Naive B cell (primary cell): ENCODE measurements around the gene SUSD6. TPM values are rescaled to one million over a fixed set of nuclear protein-coding genes. Genes with fewer than 3 reads are reported as not detected.
A peak's percentile ranks its signal among the peaks of the same experiment; 100 is the strongest.

Source experiments
- ATAC-seq, 2 donors: fragments of 150-1000 bp; cut with Tn5 transposase; 2 replicates each; pipeline ENCODE4 v1.10.0; 2021; ENCODE audit warnings: low read depth in 2 of 2, mild to moderate bottlenecking in 2 of 2, moderate library complexity in 2 of 2
- DNase-seq: peaks from one replicate; pipeline ENCODE4 v3.0.0; 2022
- H3K27ac Mint-ChIP-seq, 6 donors: one replicate each; pipeline ENCODE4 v1.8.0; 2020 to 2022; ENCODE audit warnings: mild to moderate bottlenecking in 6 of 6, mixed read lengths in 6 of 6, moderate library complexity in 5 of 6, inconsistent platforms in 2 of 6
- H3K27me3 Mint-ChIP-seq, 3 donors: one replicate each; pipeline ENCODE4 v1.8.0; 2021 to 2022; ENCODE audit warnings: mixed read lengths in 3 of 3, mild to moderate bottlenecking in 1 of 3
- H3K36me3 Mint-ChIP-seq, 2 donors: one replicate each; pipeline ENCODE4 v1.8.0; 2020 to 2022; ENCODE audit warnings: mixed read lengths in 2 of 2, inconsistent platforms in 1 of 2, mild to moderate bottlenecking in 1 of 2
- H3K4me1 Mint-ChIP-seq, 3 donors: one replicate each; pipeline ENCODE4 v1.8.0; 2020 to 2022; ENCODE audit warnings: mixed read lengths in 3 of 3, inconsistent platforms in 1 of 3, mild to moderate bottlenecking in 1 of 3, moderate library complexity in 1 of 3
- H3K4me3 Mint-ChIP-seq, 8 donors: one replicate each; pipeline ENCODE4 v1.8.0; 2020 to 2022; ENCODE audit warnings: mild to moderate bottlenecking in 8 of 8, mixed read lengths in 8 of 8, moderate library complexity in 8 of 8, inconsistent platforms in 2 of 8
- H3K9me3 Mint-ChIP-seq, 7 donors: one replicate each; pipeline ENCODE4 v1.8.0; 2020 to 2022; ENCODE audit warnings: mixed read lengths in 7 of 7, mild to moderate bottlenecking in 5 of 7, inconsistent platforms in 2 of 7, moderate library complexity in 1 of 7
- polyA plus RNA-seq, 6 donors: library from polyadenylated mRNA; unstranded; fragments of 300-500 nt; fragmentation: Illumina TruSeq; gene quantifications; one replicate each; pipeline ENCODE4 v1.2.3, GENCODE V29; 2021; ENCODE audit warnings: low read depth in 6 of 6

The SUSD6 gene
- polyA plus RNA-seq, 6 donors from 2014 or later: 16.1 to 22.8 (median 19.4) TPM

DNA sequence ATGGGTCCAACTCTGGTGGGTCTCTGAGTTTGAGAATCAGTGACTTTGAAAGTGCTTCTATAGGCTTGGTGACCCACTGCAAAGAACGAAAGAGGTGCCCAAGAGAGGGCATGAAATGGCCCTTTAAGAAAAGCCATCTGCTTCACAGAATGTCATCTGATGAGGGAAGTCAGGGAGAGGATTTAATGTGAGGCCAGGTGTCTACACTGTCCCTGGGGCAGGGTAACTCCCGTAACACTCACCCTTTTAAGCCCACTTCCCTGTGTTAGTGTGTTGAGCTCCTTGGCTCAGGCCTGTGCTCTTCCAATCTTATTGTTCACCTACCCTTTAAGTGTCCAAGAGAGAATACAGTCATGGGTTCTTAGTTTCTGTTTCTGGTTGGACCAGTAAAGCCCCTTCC, 139.1 kb downstream of the SUSD6 start:
- peaks cover 0 to 13% (median 9%) of the 10 kb centered on the region in 3 donors for H3K4me1 Mint-ChIP-seq
- H3K27ac Mint-ChIP-seq: no peak overlapping the region
- H3K27me3 Mint-ChIP-seq: peaks cover 0 to 9% (median 0%) of the 10 kb centered on the region in 3 donors
- ATAC-seq (no peak), DNase-seq (no peak)
- H3K36me3 Mint-ChIP-seq: no peaks in the 10 kb centered on the region
- H3K9me3 Mint-ChIP-seq: no peaks in the 10 kb centered on the region
- no peak overlapping the region for H3K4me3 Mint-ChIP-seq

DNA sequence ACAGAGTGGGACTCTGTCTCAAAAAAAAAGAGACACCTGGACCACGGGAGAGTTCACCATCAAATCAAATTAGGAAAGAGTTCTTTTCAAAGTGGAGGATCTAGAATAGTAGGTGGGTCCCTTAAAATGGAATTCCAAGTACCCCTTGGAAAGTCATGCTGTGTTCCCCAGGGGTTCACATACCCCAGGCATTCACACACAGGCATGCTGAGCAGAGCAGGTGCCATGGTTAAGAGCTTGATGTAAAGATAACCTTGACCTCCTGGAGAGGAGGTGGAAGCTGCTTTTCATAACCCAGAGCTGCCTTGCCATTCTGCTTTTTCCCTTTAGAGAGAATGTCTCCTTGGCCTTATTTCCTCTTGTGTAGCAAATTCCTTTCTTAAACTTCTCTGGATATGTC, 141.4 kb downstream of the SUSD6 start:
- DNase-seq: no peak
- Mint-ChIP-seq H3K4me1 (peaks cover 0 to 13% (median 9%) of the 10 kb centered on the region in 3 donors), H3K27me3 (peaks cover 0 to 15% (median 5%) of the 10 kb centered on the region in 3 donors), H3K27ac (no peak overlapping the region), H3K36me3 (no peaks in the 10 kb centered on the region), H3K4me3 (no peak overlapping the region), H3K9me3 (no peaks in the 10 kb centered on the region)
- ATAC-seq: no peak

DNA sequence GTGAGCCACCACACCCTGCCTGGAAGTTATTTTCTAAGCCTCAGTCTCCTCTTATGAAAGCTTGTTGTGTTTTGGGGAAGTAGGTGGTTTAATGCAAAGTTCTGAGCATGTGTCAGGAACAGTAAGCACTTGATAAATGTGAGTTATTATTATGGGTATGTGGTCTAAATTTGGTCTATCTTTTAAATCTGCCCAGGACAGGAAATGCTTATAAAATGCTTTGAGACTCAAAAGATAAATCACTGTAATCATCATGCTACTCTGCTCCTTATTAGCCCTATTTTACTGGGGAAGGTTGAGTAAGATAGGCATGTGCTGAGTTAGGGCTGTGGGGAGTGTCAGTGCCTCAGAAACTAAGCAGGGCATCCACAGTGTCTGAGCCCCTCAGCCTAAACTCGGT, 142.5 kb downstream of the SUSD6 start:
- peak overlapping the region in 1 of 8 donors; percentile 12 for H3K4me3 Mint-ChIP-seq
- no peaks in the 10 kb centered on the region for H3K9me3 Mint-ChIP-seq
- DNase-seq (no peak), ATAC-seq (no peak)
- no peak overlapping the region for H3K27ac Mint-ChIP-seq
- H3K4me1 Mint-ChIP-seq: peaks cover 0 to 13% (median 9%) of the 10 kb centered on the region in 3 donors
- H3K36me3 Mint-ChIP-seq: no peaks in the 10 kb centered on the region
- H3K27me3 Mint-ChIP-seq: peaks cover 0 to 21% (median 13%) of the 10 kb centered on the region in 3 donors

DNA sequence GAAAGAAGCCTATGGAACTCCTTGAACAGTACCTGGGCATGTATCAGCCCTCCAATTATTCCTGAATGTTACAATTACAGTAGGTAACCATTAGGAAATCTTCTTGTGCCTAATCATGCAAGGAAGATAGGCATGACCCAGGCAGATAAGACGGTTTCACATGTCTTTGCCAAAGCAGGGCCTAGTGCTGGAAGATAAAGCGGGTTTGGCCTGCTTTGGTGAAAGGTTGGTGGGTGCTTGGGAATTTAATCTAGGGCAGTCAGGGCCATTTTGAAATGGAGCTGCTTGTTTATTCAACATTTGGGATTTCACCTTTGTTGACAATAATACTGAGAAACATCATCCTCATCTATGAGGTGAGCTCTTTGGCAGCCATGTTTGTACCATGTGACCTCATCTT, 143.1 kb downstream of the SUSD6 start:
- Mint-ChIP-seq H3K9me3 (no peaks in the 10 kb centered on the region), H3K27ac (no peak overlapping the region), H3K4me3 (no peak overlapping the region), H3K36me3 (no peaks in the 10 kb centered on the region), H3K27me3 (peaks cover 0 to 21% (median 13%) of the 10 kb centered on the region in 3 donors), H3K4me1 (peaks cover 0 to 13% (median 9%) of the 10 kb centered on the region in 3 donors)
- no peak for ATAC-seq
- no peak for DNase-seq

DNA sequence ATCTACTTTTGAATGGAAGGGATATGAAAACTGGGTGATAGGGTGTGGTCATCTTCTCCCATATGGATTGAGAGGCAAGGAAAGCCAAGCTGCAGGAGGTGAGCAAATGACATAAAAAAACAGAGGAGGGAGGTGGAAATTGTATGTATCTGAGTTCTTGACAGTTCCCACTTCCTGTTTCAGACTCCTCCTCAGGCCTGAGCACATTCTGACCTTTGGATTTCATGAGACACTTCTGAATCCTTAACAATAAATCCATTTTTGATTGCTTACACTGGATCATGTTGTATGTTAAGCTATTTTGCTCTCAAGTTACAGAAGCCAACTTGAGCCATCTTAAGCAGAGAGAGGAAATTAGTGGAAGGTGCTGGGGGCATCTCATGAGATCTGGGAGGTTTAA, 143.9 kb downstream of the SUSD6 start:
- no peak for DNase-seq
- Mint-ChIP-seq H3K9me3 (no peaks in the 10 kb centered on the region), H3K27ac (no peak overlapping the region), H3K4me3 (no peak overlapping the region), H3K4me1 (peaks cover 0 to 13% (median 9%) of the 10 kb centered on the region in 3 donors), H3K36me3 (no peaks in the 10 kb centered on the region), H3K27me3 (peaks cover 0 to 21% (median 13%) of the 10 kb centered on the region in 3 donors)
- no peak for ATAC-seq

DNA sequence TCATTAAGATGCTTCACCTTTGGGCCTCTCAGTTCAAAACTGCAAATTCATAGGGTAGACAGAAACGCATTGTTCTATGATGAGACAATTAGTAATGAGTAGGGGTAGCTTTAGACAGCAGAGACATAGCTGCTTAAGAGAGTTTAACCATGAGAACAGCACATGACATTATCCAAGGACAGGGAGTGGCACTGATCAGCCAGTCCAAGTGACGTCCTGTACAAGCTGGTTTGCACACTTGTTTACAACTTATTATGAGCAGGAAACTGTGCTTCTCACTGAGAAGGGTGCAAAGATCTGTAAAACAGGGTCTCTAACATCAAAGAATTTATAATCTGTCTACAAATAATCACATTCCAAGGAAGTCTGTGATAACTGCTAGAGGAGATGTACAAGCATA, 144.4 kb downstream of the SUSD6 start:
- H3K9me3 Mint-ChIP-seq: no peaks in the 10 kb centered on the region
- H3K4me3 Mint-ChIP-seq: no peak overlapping the region
- ATAC-seq (no peak), DNase-seq (no peak)
- H3K27ac Mint-ChIP-seq: no peak overlapping the region
- peaks cover 0 to 16% (median 9%) of the 10 kb centered on the region in 3 donors for H3K4me1 Mint-ChIP-seq
- no peaks in the 10 kb centered on the region for H3K36me3 Mint-ChIP-seq
- peaks cover 0 to 21% (median 13%) of the 10 kb centered on the region in 3 donors for H3K27me3 Mint-ChIP-seq

DNA sequence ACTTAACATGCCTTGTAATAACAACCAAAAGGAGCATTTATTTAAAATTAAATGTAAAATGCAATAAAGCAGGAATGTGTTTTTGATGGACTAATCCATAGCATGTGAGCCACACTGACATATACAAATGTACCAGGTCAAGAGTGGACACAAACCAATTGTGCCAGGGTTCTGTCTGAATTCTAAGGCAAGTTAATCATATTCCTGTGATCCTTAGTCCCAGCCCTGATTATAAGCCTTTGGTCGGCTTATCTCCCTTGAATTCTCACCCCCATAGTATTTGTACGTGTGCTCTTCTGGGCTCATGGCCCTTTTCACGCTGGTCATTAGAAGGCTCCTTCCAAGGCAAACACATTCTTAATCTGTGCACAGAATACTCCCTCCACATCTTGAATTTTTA, 144.9 kb downstream of the SUSD6 start:
- Mint-ChIP-seq H3K27me3 (peaks cover 0 to 21% (median 13%) of the 10 kb centered on the region in 3 donors), H3K27ac (no peak overlapping the region), H3K9me3 (no peaks in the 10 kb centered on the region), H3K4me1 (peaks cover 0 to 19% (median 9%) of the 10 kb centered on the region in 3 donors), H3K4me3 (no peak overlapping the region), H3K36me3 (no peaks in the 10 kb centered on the region)
- ATAC-seq (no peak), DNase-seq (no peak)

DNA sequence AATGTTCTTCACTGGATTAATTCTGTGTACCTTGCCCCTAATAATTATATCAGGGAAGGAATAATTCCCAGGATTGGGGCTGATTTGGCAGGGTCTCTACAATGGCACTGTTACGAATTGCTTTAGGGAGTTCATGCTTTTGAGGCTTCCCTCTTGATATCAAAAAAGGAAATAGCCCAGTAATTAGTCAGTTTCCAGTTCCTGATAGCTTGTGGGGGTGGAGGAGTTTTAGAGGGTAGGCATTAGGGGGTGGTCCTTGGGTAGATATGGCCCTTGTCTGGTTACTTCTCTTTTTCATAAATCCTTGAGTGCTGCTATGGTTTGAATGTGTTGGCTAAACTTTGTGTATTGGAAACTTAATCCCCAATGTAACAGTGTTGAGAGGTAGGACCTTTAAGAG, 149.4 kb downstream of the SUSD6 start:
- ATAC-seq (no peak), DNase-seq (no peak)
- Mint-ChIP-seq H3K27ac (peak overlapping the region in 1 of 6 donors; percentile 69), H3K4me3 (no peak overlapping the region), H3K9me3 (peaks cover 0 to 2% (median 0%) of the 10 kb centered on the region in 7 donors), H3K36me3 (no peaks in the 10 kb centered on the region), H3K27me3 (peaks cover 0 to 13% (median 12%) of the 10 kb centered on the region in 3 donors), H3K4me1 (peaks cover 1 to 6% (median 3%) of the 10 kb centered on the region in 3 donors)

DNA sequence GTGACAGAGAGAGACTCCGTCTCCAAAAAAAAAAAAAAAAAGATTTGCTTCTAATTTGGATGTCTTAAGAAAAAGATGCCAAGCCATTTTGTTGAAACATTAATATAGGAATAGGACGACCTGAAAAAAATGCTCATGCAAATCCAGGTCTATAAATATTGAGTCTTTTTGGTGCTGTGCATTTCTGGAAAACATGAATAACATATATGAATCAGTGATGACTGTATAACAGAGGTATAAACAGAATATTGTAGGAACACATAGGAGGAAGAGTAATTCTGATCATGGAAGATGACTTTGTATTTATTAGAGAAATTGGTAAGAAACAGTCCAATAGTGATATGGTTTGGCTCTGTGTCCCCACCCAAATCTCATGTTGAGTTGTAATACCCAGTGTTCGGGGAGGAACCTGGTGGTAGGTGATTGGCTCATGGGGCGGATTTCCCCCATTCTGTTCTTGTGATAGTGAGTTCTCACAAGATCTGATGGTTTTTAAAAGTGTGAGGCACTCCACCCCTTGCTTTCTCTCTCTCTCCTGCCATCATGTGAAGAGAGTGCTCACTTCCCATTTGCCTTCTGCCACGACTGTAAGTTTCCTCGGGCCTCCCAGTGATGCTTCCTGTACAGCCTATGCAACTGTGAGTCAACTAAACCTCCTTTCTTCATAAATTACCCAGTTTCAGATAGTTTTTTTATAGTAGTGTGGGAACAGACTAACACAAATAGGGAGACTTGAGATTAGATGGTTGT, 152.5 kb downstream of the SUSD6 start:
- ATAC-seq (no peak), DNase-seq (no peak)
- H3K27me3 Mint-ChIP-seq: no peaks in the 10 kb centered on the region
- H3K4me1 Mint-ChIP-seq: peaks cover 25 to 34% (median 34%) of the 10 kb centered on the region in 3 donors
- H3K36me3 Mint-ChIP-seq: peaks cover 22 to 24% of the 10 kb centered on the region in 2 donors
- H3K27ac Mint-ChIP-seq: no peak overlapping the region
- peaks cover 0 to 4% (median 0%) of the 10 kb centered on the region in 7 donors for H3K9me3 Mint-ChIP-seq
- H3K4me3 Mint-ChIP-seq: peak overlapping the region in 2 of 8 donors; percentile 17 to 62

Other genes starting within 250 kb of the SUSD6 start
- gene ERH, start 213.3 kb upstream of the SUSD6 start, polyA plus RNA-seq: 10 to 100 TPM; 46.0 to 80.3 (median 65.6) TPM
- gene SLC39A9, start 212.9 kb upstream of the SUSD6 start, polyA plus RNA-seq: 10 to 100 TPM in 5 of 6 donors, 1 to 10 TPM in 1; 7.7 to 22.6 (median 18.4) TPM
- under 1 TPM in 2 of 6 donors, not detected in 4; 0.07 to 0.11 TPM for gene PLEKHD1, start 126.9 kb upstream of the SUSD6 start, polyA plus RNA-seq
- gene CCDC177, start 36.7 kb upstream of the SUSD6 start, polyA plus RNA-seq: not detected
- 1,000 to 10,000 TPM in 4 of 6 donors, 100 to 1,000 TPM in 2; 654 to 1,299 (median 1,165) TPM for gene SRSF5, start 155.5 kb downstream of the SUSD6 start, polyA plus RNA-seq
- under 1 TPM in 3 of 6 donors, not detected in 3; 0.12 to 0.23 (median 0.16) TPM for gene SLC10A1, start 185.6 kb downstream of the SUSD6 start, polyA plus RNA-seq